Activated naive CD4-positive, alpha-beta T cell treated with anti-CD3 and anti-CD28 coated beads, Interleukin-2, amount 50 U/mL, for 24 hours (primary cell): ENCODE measurements around the gene SLC15A1.

Experiments
- H3K27ac Mint-ChIP-seq: one replicate; pipeline ENCODE4 v1.8.0; 2021; ENCODE audit warnings: mild to moderate bottlenecking, mixed read lengths
- H3K27me3 Mint-ChIP-seq: one replicate; pipeline ENCODE4 v1.8.0; 2021; ENCODE audit warnings: mixed read lengths
- H3K36me3 Mint-ChIP-seq: one replicate; pipeline ENCODE4 v1.8.0; 2021; ENCODE audit warnings: mixed read lengths
- H3K4me1 Mint-ChIP-seq: one replicate; pipeline ENCODE4 v1.8.0; 2021; ENCODE audit warnings: mixed read lengths
- H3K4me3 Mint-ChIP-seq: one replicate; pipeline ENCODE4 v1.8.0; 2021; ENCODE audit warnings: mild to moderate bottlenecking, mixed read lengths
- H3K9me3 Mint-ChIP-seq: one replicate; pipeline ENCODE4 v1.8.0; 2021; ENCODE audit warnings: mixed read lengths

Gene SLC15A1

DNA sequence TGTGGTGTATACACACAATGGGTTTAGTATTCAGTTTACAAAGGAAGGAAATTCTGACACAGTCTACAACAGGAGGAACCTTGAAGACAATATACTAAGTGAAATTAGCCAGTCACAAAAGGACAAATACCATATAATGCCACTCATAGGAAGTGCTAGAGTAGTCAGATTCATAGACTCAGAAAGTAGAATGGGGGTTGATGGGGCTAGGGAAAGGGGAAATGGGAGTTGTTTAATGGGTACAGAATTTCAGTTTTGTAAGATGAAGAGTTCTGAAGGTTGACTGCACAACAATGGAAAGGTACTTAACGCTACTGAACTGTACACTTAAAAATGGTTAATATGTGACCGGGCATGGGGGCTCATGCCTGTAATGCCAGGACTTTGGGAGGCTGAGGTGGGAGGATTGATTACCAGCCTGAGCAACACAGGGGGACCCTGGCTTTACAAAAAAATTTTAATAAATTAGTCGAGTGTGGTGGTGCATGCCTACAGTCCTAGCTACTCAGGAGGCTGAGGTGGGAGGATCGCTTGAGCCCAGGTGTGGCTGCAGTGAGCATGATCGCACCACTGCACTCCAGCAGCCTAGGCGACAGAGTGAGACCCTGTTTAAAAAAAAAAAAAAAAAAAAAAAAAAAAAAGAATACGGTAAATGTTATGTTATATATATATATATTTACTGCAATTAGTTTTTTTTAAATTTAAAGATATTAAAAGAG is 45.0 kb downstream of the SLC15A1 start:
- H3K4me3 Mint-ChIP-seq, result no peak overlapping the region
- H3K4me1 Mint-ChIP-seq, result peaks cover 4% of the 10 kb centered on the region
- H3K27ac Mint-ChIP-seq, result no peak overlapping the region
- peaks cover 5% of the 10 kb centered on the region for H3K27me3 Mint-ChIP-seq
- H3K9me3 Mint-ChIP-seq, result no peaks in the 10 kb centered on the region
- no peaks in the 10 kb centered on the region for H3K36me3 Mint-ChIP-seq

DNA sequence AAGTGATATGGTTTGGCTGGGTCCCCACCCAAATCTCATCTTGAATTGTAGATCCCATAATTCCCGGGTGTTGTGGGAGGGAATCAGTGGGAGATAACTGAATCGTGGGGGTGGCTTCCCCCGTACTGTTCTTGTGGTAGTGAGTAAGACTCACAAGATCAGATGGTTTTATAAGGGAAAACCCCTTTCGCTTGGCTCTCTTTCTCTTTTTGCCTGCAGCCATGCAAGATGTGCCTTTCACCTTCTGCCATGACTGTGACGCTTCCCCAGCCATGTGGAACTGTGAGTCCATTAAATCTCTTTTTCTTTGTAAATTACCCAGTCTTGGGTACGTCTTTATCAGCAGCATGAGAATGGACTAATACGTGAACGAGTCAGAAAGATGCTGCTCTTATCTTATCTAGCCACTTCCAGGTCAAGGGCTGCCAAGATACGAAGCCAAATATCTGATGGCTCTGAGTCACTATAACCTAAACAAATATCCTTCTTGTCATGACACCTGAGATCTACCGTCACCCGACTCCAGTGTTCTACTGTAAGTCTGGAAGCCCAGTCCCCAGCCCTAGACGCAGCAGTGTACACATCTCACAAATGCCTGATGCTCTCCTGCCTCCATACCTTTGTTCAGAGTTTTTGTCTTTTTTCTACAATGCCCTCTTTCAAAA is 45.9 kb downstream of the SLC15A1 start:
- Mint-ChIP-seq H3K4me1 (peaks cover 4% of the 10 kb centered on the region), H3K27ac (no peak overlapping the region), H3K9me3 (no peaks in the 10 kb centered on the region), H3K36me3 (no peaks in the 10 kb centered on the region), H3K27me3 (peaks cover 9% of the 10 kb centered on the region), H3K4me3 (no peak overlapping the region)

- Mint-ChIP-seq H3K9me3 (no peaks in the 10 kb centered on the region), H3K36me3 (no peaks in the 10 kb centered on the region), H3K4me1 (no peaks in the 10 kb centered on the region), H3K4me3 (no peak overlapping the region), H3K27ac (no peak overlapping the region), H3K27me3 (peaks cover 9% of the 10 kb centered on the region)
These were observed 54.7 kb downstream of the SLC15A1 start for GRCh38 chr13:98697791-98698190.

GRCh38 chr13:98693756-98694155 is 58.7 kb downstream of the SLC15A1 start:
- H3K27ac Mint-ChIP-seq, result no peak overlapping the region
- no peaks in the 10 kb centered on the region for H3K4me1 Mint-ChIP-seq
- H3K4me3 Mint-ChIP-seq, result no peak overlapping the region
- peaks cover 5% of the 10 kb centered on the region for H3K27me3 Mint-ChIP-seq
- no peaks in the 10 kb centered on the region for H3K36me3 Mint-ChIP-seq
- H3K9me3 Mint-ChIP-seq, result no peaks in the 10 kb centered on the region

GRCh38 chr13:98691360-98691759 is 61.1 kb downstream of the SLC15A1 start:
- H3K27ac Mint-ChIP-seq, result no peak overlapping the region
- H3K4me1 Mint-ChIP-seq, result no peaks in the 10 kb centered on the region
- no peak overlapping the region for H3K4me3 Mint-ChIP-seq
- H3K27me3 Mint-ChIP-seq, result peaks cover 1% of the 10 kb centered on the region
- H3K9me3 Mint-ChIP-seq, result no peaks in the 10 kb centered on the region
- H3K36me3 Mint-ChIP-seq, result no peaks in the 10 kb centered on the region

GRCh38 chr13:98690348-98691022 is 62.0 kb downstream of the SLC15A1 start:
- Mint-ChIP-seq H3K9me3 (no peaks in the 10 kb centered on the region), H3K27me3 (no peaks in the 10 kb centered on the region), H3K4me1 (no peaks in the 10 kb centered on the region), H3K36me3 (no peaks in the 10 kb centered on the region), H3K4me3 (no peak overlapping the region), H3K27ac (no peak overlapping the region)

GRCh38 chr13:98689347-98689968 is 63.0 kb downstream of the SLC15A1 start:
- no peaks in the 10 kb centered on the region for H3K27me3 Mint-ChIP-seq
- no peaks in the 10 kb centered on the region for H3K36me3 Mint-ChIP-seq
- H3K27ac Mint-ChIP-seq, result no peak overlapping the region
- no peaks in the 10 kb centered on the region for H3K9me3 Mint-ChIP-seq
- no peaks in the 10 kb centered on the region for H3K4me1 Mint-ChIP-seq
- H3K4me3 Mint-ChIP-seq, result no peak overlapping the region

DNA sequence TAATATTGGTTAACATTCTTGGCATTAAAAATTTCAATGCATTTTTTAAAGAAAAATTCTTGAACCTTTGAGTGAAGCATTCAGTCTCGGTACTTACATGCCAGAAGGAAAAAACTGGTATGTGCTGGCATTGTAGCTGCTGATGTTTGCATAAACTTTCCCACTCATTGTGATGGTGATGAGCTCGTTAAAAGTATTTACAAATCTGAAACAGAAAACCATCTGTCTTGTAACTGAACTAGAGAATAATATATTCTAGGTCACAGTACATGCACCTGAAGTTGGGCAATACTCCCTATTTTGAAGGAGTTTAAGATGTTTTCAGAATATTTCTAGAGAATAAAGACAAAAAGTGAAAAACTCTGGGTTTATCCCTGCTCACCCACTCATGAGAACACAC is 64.1 kb downstream of the SLC15A1 start:
- Mint-ChIP-seq H3K9me3 (no peaks in the 10 kb centered on the region), H3K4me3 (no peak overlapping the region), H3K27me3 (no peaks in the 10 kb centered on the region), H3K36me3 (no peaks in the 10 kb centered on the region), H3K27ac (no peak overlapping the region), H3K4me1 (no peaks in the 10 kb centered on the region)

DNA sequence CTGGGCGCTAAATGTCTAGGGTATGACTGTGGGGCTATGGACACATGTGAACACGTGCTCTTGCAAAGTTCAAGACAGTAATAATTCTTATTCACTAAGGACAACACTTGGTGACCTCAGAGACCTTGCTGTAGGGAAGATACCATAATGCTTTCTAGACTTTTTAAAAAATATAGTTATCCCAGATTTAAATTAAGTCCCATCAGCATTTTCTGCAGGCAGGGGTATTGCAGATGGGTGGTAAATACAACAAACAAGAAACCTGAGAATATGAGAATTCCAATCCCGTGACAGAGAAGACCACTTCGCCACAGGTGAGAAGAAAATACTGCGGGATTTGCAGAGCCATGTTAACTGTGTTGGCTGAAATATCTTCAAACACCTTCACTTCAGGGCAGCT is 65.2 kb downstream of the SLC15A1 start:
- H3K27me3 Mint-ChIP-seq, result no peaks in the 10 kb centered on the region
- no peak overlapping the region for H3K27ac Mint-ChIP-seq
- no peak overlapping the region for H3K4me3 Mint-ChIP-seq
- H3K9me3 Mint-ChIP-seq, result no peaks in the 10 kb centered on the region
- H3K4me1 Mint-ChIP-seq, result no peaks in the 10 kb centered on the region
- no peaks in the 10 kb centered on the region for H3K36me3 Mint-ChIP-seq

DNA sequence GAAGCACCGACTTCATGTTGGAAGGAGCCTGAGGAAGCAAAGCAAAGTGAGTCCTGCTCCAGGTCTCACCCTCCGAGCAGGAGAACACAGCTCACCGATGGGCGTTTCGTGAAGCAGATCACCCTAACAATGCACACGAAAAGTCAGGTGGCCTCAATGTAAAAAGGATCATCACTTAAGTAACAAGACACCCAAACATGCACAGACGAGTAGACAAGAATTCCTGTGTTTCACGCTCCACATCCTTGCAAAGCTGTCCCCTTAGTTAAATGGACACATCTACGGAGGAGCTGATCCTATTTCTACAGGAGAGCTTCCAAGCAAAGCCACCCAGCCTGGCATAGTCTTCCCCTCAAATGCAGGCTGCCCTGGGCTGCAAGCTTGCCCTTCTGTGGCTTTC is 66.2 kb downstream of the SLC15A1 start:
- H3K36me3 Mint-ChIP-seq, result no peaks in the 10 kb centered on the region
- H3K4me3 Mint-ChIP-seq, result no peak overlapping the region
- H3K27ac Mint-ChIP-seq, result no peak overlapping the region
- H3K9me3 Mint-ChIP-seq, result no peaks in the 10 kb centered on the region
- H3K27me3 Mint-ChIP-seq, result no peaks in the 10 kb centered on the region
- no peaks in the 10 kb centered on the region for H3K4me1 Mint-ChIP-seq

DNA sequence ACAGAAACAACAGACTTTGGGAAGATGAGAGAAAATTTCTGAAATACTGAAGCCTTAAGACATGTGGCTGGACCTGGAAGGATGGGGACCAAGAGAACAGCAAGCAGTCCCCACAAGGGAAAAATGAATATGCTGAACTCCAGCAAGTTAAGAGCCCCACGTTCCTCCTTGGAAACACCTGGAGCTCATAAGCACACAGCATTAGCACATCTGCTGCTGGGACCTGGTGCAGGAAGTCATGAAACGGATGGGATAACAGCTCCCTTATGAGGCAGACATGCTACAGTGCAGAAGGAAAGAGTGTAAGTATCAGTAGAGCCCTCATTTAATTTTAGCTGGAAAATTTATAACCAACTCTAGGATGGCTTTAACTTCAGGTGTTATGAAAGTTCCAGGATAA is 67.3 kb downstream of the SLC15A1 start:
- Mint-ChIP-seq H3K27me3 (no peaks in the 10 kb centered on the region), H3K4me3 (no peak overlapping the region), H3K4me1 (no peaks in the 10 kb centered on the region), H3K9me3 (no peaks in the 10 kb centered on the region), H3K27ac (no peak overlapping the region), H3K36me3 (no peaks in the 10 kb centered on the region)

GRCh38 chr13:98681049-98681448 is 71.4 kb downstream of the SLC15A1 start:
- H3K36me3 Mint-ChIP-seq, result no peaks in the 10 kb centered on the region
- H3K4me3 Mint-ChIP-seq, result no peak overlapping the region
- H3K4me1 Mint-ChIP-seq, result no peaks in the 10 kb centered on the region
- no peak overlapping the region for H3K27ac Mint-ChIP-seq
- H3K27me3 Mint-ChIP-seq, result no peaks in the 10 kb centered on the region
- H3K9me3 Mint-ChIP-seq, result no peaks in the 10 kb centered on the region

- Mint-ChIP-seq H3K4me3 (no peak overlapping the region), H3K9me3 (no peaks in the 10 kb centered on the region), H3K27ac (no peak overlapping the region), H3K27me3 (no peaks in the 10 kb centered on the region), H3K4me1 (no peaks in the 10 kb centered on the region), H3K36me3 (no peaks in the 10 kb centered on the region)
These were observed 73.7 kb downstream of the SLC15A1 start for GRCh38 chr13:98678741-98679140.

GRCh38 chr13:98677398-98677797 is 75.1 kb downstream of the SLC15A1 start:
- no peak overlapping the region for H3K27ac Mint-ChIP-seq
- H3K4me1 Mint-ChIP-seq, result peaks cover 4% of the 10 kb centered on the region
- no peaks in the 10 kb centered on the region for H3K27me3 Mint-ChIP-seq
- no peaks in the 10 kb centered on the region for H3K9me3 Mint-ChIP-seq
- no peaks in the 10 kb centered on the region for H3K36me3 Mint-ChIP-seq
- no peak overlapping the region for H3K4me3 Mint-ChIP-seq

GRCh38 chr13:98676239-98676638 is 76.2 kb downstream of the SLC15A1 start:
- Mint-ChIP-seq H3K4me1 (peaks cover 4% of the 10 kb centered on the region), H3K27me3 (no peaks in the 10 kb centered on the region), H3K27ac (no peak overlapping the region), H3K36me3 (no peaks in the 10 kb centered on the region), H3K9me3 (no peaks in the 10 kb centered on the region), H3K4me3 (no peak overlapping the region)

GRCh38 chr13:98675837-98676236 is 76.6 kb downstream of the SLC15A1 start:
- Mint-ChIP-seq H3K27ac (no peak overlapping the region), H3K36me3 (no peaks in the 10 kb centered on the region), H3K4me3 (no peak overlapping the region), H3K9me3 (no peaks in the 10 kb centered on the region), H3K4me1 (peaks cover 4% of the 10 kb centered on the region), H3K27me3 (no peaks in the 10 kb centered on the region)
